ENCODE results near the gene SBNO2. TPM values are rescaled to one million over a fixed set of nuclear protein-coding genes. Genes with fewer than 3 reads are reported as not detected.

Gene SBNO2
- total RNA-seq, 1 donor from 2014 or later, result 37.3 TPM

DNA sequence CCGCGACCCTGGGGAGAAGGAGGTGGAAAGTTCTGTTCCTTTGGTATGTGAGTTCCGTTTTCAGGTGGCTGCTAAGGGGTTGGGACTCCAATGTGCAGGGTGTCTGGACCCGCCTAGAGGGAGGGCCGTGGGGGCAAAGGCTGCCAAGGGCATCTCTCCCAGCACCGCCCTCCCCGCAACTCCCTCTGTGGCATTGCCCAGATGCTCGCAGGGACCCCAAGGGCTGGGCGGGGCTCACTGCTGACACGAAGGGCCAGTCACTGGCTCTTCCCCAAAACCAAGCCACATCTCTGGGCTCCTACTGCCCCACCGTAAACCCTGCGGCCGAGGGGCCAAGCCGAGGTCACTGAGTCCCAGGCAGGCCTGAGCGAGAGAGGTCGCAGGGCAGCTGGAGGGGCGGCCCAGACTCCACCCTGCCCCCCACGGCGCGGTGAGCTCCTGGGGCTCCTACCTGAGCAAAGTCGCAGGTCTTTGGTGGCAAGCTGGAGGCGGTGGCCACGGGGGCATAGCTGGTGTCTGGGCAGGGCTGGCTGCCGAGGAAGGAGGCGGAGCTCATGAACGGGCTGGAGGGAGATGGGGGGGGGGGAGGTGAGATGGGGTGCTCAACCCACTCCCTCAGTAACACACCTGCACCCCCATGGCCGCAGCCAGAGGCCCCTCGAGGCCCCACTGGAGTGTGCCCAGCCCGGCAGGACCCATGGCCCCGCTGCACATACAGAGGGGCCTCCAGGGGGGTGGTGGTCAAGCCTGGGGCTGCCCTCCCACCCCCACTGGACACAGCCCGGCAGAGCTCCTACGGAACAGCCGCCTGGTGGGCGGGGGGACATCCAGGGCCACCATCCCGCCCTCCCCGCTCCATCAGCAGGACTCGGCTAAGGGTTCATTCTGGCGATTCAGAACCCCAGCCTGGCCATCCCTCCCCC lies 26.9 kb downstream of the SBNO2 start:
- intact Hi-C loops (cut with DNase I), result no loop called here
- no peak for DNase-seq (ENCODE audit: low spot score)

DNA sequence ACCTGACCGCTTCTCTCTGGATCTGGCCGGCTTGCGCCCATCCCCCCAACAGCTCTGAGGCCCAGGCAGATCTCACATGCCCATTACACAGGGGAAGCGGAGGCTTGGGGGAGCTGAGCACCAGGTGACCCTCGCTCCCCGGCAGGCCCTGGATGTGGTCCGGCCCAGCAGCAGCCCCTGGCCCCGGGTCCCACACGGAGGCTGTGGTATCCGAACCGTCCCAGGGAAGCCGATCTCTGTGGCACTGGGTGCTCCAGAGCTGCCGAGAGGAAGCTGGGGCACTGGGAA lies 27.7 kb downstream of the SBNO2 start:
- no peak for DNase-seq (ENCODE audit: low spot score)
- intact Hi-C loops (cut with DNase I), result no loop called here

DNA sequence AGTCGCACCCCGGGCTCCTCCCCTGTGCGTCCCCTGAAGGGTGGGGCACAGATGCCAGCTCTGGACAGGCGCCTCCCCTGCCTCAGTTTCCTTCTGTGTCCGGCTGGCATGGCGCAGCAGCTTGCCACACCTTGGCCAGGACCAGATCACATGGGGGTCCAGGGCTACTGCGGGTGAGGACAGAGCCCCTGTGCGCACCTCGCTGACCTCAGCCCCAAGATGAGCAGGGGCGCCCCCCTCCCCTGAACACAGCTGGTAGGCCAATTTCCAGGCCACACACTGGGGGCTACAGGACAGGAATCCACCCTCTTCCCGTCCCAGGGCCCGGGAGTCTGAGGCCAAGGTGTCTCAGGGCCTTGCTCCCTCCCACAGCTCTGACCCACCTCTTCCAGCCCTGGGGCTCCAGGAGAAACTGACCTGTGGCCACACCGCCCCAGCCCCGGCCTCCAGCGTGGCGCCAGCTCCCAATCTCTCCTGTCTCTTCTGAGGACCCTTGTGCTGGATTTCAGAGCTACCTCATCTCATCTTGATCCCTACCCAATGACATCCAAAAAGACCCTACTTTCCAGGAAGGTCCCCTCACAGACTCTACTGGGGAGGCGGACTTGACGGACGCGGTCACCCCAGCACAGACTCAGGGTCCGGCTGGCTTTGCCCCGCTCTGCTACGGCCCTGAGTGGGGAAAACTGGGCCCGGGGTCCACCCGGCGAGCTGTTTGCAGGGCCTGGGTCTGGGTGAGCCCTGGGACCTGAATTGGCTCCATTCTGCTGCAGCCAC lies 28.2 kb downstream of the SBNO2 start:
- intact Hi-C loops (cut with DNase I), result no loop called here
- DNase-seq (ENCODE audit: low spot score), result no peak

DNA sequence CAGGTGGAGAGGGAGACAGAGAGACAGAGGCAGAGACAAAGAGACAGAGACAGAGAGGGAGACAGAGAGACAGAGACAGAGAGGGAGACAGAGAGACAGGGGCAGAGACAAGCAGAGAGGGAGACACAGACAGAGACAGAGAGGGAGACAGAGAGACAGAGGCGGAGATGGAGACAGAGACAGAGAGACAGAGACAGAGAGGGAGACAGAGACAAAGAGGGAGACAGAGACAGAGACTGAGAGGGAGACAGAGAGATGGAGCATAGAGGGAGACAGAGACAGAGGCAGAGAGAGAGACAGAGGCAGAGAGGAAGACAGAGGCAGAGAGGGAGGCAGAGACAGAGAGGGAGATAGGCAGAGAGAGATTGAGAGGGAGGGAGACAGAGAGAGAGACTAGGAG lies 29.3 kb downstream of the SBNO2 start:
- intact Hi-C loops (cut with DNase I), result no loop called here

DNA sequence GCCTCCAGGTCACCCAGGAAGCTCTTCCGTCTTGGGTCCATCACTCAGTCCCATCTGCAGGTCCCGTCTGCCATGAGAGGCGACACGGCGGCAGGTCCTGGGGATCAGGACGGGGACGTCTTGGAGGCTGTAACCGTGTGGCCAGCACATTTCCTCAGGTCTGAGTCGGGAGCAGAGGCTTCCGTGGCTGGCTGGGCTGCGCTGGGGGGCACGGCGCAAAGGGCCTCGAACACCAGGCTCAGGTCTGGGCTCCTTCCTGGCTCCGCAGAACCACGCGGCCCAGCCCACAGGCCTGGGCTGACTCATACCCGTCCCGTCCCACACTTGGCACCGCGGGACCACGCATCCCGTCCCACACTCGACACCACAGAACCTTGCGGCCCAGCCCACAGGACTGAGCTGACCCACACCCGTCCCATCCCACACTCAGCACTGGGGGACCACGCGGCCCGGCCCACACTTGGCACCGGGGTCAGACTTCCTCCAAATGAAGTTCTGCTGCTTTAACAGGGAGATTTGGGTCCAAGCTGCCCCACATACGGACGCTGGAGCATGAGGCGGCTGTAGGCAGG lies 30.2 kb downstream of the SBNO2 start:
- no peak for DNase-seq (ENCODE audit: low spot score)

More for the DNA sequence above, 29.3 kb downstream of the SBNO2 start:
- no peak for DNase-seq (ENCODE audit: low spot score)

DNA sequence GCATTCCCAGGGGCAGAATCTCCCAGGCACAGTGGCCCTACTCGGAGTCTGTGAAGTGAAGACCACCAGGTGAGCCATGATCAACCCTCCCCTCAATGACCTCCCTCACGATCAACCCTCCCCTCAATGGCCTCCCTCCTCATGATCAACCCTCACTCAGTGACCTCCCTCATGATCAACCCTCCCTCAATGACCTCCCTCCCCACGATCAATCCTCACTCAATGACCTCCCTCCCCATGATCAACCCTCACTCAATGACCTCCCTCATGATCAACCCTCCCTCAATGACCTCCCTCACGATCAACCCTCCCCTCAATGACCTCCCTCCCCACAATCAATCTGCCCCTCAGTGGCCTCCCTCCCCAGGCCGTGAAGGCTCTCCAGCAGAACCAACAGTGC lies 32.1 kb downstream of the SBNO2 start:
- DNase-seq (ENCODE audit: low spot score), result no peak

More for the DNA sequence above, 30.2 kb downstream of the SBNO2 start:
- intact Hi-C loops (cut with DNase I), result no loop called here

DNA sequence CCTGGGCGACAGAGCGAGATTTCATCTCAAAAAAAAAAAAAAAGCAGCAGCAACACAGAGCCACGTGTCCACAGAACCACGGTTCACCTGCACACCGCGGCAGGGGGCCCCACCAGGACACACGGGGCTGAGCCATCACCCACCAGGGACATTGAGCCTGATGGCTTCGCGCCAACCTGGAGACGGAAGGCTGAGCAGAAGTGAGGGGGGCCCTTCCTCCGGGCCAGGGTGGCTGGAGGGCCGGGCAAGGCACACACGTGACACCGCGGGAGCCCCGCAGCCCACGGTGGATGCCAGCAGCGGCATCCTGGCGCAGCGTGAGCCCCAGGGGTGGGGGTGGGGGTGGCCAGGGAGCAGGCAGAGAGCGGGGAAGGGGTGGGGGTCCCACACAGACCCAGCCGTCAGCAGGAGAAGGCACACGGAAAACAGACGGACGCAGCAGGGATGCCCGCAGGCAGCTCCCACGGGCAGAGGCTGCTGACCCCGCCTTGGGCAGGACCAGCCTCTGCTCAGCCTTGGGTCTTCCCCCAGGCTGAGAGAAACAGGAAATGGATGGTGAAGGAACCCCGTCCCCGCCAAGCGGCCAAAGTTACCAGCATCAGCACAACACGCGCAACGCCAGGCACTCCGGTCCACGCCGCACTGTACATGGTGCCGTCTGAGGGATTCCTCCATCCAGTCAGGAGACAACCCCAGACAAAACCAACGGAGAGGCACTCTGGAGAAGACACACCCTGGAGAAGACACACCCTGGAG lies 33.6 kb downstream of the SBNO2 start:
- intact Hi-C loops (cut with DNase I), result no loop called here
- no peak for DNase-seq (ENCODE audit: low spot score)

More for the DNA sequence above, 32.1 kb downstream of the SBNO2 start:
- intact Hi-C loops (cut with DNase I), result no loop called here

DNA sequence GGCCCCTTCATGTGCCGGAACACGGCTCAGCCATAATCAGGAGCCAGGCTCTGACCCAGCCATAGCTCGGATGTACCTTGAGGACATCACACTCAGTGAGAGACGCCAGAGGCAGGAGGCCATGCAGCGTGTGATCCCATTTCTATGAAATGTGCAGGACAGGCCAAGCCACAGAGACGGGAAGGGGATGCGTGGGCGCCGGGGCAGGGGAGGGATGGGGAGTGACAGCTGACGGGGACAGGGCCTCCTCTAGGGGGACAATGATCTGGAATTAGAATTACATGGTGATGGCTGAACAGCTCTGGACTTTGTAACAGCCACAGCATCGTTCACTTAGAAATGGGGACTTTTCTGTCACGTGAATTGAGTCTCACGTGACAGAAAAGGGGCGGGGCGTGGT lies 34.9 kb downstream of the SBNO2 start:
- no peak for DNase-seq (ENCODE audit: low spot score)

DNA sequence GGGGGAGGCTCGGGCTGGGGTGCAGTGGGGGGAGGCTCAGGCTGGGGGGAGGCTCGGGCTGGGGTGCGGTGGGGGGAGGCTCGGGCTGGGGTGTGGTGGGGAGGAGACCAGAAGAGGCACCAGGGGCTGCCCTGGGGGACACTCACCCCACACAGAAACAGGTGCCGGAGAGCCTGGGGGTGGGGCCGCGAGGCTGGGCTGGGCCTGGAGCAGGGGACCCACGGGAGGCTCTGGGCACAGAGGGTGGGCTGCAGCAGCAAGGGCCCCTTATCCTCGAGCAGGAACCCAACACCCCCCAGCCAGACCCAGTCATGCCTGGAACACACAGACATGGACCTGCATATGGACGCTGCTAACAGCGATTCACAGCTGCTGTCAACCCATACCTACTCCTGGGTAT lies 35.9 kb downstream of the SBNO2 start:
- intact Hi-C loops (cut with DNase I), result no loop called here
- no peak for DNase-seq (ENCODE audit: low spot score)

More for the DNA sequence above, 34.9 kb downstream of the SBNO2 start:
- intact Hi-C loops (cut with DNase I), result no loop called here

DNA sequence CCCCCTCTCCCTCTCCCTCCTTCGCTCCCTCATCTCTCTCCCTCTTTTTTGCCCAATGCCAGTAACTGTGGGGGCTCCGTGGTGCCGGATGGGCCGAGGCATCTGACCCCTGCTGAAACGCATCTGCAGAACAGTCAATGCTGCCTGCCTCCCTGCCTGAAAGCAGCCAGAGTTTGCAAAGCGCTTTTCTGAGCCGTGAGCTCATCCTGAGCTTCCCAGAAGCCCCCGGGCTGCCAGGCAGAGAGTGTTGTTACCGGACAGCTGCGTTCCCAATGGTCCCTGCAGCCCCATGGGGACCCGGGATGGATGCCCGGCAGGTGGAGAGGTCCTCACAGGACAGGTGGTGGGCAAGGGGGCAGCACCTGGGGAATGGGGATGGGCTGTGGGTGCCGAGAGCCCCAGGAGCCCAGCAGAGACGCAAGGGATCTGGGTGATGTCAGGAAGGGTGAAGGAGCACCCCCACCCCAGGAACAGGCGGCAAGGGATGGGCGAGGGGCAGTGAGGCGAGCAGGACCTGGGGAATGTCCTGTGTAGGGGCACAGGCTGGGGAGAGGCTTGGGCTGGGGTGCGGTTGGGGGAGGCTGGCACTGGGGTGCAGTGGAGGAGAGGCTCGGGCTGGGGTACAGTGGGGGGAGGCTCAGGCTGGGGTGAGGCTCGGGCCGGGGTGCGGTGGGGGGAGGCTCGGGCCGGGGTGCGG lies 37.3 kb downstream of the SBNO2 start:
- no peak for DNase-seq (ENCODE audit: low spot score)
- intact Hi-C loops (cut with DNase I), result no loop called here

DNA sequence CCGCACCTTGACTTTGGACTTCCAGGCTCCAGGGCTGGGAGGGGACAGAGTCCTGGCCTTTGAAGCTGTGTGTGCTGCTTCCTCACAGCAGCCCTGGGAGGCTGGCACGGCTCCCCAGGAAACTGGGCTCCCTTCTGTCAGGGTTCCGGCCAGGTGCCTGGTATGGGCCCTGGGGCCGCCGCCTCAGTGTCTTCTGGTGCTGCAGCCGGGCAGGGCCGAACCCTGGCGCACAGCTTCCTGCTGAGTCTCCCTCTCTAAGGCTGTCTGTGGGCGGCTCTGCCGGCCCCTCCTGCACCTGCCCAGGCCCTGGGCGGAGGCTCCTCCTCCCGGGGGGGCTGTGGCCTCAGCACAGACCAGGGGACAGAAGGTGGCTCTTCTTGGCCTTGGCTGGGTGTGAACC lies 37.9 kb downstream of the SBNO2 start:
- intact Hi-C loops (cut with DNase I), result no loop called here
- no peak for DNase-seq (ENCODE audit: low spot score)

DNA sequence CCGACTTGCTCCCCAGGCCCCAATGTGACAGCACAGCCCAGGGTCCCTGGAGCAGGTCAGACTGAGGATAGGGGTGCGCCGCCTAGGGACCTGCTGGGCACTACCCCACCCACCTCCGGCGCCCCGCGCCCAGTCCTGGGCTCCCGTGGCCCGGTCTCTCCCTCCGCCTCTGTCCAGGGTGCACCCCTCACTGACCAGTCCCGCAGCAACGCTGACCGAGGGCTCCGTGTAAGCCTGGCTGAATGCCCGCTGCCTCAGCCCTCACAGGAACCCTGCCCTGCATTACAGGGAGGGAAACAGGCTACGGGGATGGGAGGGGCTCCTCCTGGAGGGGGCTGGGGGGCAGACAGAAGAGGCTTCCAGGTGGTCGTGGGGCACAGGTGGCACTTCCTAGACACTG lies 38.6 kb downstream of the SBNO2 start:
- intact Hi-C loops (cut with DNase I), result no loop called here
- DNase-seq (ENCODE audit: low spot score), result no peak

DNA sequence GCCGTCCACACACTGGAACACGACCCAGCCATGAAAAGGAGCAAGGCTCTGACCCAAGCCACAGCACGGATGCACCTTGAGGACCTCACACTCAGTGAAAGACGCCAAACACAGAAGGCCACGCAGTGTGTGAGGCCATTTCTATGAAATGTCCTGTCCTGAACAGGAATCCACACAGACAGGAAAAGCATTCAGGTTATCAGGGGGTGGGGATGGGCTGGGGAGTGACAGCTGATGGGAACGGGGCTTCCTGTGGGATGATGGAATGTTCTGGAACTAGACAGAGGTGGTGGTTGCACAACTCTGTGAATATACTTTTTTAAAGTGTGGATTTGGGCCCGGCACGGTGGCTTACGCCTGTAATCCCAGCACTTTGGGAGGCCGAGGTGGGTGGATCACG lies 39.6 kb downstream of the SBNO2 start:
- intact Hi-C loops (cut with DNase I), result no loop called here
- no peak for DNase-seq (ENCODE audit: low spot score)

DNA sequence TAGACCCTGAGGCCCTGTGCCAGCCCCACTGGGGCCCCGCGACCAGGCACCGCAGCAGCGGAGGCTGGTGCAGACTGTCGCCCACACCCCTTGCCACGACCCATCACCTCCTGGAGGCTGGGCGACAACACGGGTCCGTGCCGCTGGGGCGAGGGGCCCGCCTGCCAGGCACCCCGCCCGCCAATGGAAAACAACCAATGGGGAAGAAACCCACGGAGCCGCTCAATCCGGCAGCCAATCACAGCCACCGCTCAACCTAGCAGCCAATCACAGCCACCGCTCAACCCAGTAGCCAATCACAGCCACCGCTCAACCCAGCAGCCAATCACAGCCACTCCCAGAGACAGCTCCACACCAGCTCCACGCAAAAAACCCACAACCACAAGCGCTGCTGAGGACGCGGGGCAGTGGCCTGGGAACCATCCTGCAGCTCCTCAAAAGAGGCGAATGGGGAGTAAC lies 40.6 kb downstream of the SBNO2 start:
- intact Hi-C loops (cut with DNase I), result loop anchor here (2.0 kb wide), 1 partner anchor 39 kb away; no protein-coding TSS in a partner anchor
- no peak for DNase-seq (ENCODE audit: low spot score)

DNA sequence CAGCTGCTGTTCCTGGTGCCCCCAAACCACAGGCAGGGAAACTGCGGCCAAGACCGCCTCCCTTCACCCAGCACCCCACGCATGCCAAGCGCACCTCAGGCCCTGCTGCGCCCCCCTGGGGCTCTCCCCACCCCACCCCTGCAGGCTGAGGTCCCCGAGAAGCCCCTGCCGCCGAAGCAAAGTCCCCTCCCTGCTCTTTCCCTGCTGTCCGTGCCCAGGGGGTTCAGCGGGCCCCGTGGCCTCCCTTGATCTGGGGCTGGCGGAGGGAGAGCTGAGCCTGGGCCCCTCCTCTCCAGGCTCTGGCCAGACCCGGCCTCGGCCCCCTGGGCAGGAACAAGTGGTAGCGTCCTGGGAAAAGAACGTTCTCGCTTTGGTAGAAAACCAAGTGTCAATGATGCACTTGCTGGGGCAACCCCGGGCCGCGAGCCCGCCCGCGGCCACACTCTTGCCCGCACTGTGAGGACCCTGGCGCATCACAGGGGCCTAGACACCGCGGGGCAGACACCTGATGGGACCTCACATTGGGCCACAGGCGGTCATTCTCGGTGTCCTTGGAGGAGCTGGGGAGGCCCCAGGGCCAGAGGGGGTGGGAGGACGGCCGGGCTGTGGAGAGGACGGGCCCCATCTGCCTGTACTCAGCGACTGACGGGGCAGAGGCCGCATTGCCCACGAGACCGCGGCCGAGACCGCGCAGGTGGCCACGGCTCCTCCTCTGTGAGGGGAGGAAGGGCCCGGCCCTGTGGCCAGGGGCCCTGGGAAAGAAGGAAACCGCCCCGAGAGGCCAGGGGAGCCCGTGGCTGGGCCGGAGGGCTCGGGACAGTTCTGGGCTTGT lies 41.3 kb downstream of the SBNO2 start:
- intact Hi-C loops (cut with DNase I), result loop anchor here (1.0 to 2.0 kb wide), 2 partner anchors 20 to 40 kb away; no protein-coding TSS in a partner anchor
- no peak for DNase-seq (ENCODE audit: low spot score)

DNA sequence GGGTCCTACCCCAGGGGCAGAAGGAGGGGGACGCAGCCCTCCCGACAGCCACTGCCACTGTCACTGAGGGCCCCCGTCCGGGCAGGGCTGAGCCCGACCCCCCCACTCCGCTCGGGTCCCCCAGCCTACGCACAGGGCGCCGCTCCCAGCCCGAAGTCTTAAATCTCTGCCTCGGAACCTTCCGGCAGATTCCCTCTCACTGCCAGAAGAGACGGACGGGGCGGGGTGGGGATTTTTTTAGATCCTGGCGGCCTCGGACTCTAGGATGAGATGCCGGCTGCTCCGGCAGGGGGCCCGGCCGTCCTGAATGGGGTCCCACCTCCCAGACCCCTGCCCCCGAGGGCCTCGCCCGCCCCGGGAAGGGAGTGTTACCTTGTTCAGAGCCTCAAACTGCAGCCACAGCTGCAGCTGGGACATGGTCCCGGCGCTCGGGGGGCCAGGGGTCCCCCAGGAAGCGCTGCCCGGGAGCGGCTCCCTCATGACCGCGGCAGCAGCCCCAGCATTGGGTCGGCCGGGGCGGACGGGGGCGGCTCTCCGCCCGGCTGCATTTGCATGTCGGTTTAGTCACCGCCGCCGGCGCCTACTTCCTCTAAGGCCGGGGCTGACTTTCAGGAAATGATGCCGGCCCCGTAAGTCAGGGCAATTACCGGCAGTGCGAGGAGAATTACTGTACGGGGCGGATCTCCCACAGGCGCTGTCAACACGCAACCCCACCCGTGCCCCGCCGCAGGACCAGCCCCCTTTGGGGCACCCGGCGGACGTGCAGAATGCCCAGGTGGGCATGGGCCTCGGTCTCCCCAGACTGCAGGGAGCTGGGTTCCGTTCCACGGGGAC lies 42.1 kb downstream of the SBNO2 start:
- DNase-seq (ENCODE audit: low spot score), result peak; percentile 97
- intact Hi-C loops (cut with DNase I), result loop anchor here (1.0 to 2.0 kb wide), 2 partner anchors 20 to 41 kb away; no protein-coding TSS in a partner anchor
